ENCODE measurements around the gene FAM229A. TPM values are rescaled to one million over a fixed set of nuclear protein-coding genes. Genes with fewer than 3 reads are reported as not detected.

The FAM229A gene
- total RNA-seq, 1 donor from 2014 or later = 12.2 TPM

- peaks cover 6 to 8% of the 10 kb centered on the region in 2 donors for H3K4me1 ChIP-seq
- H3K4me3 ChIP-seq = no peak overlapping the region
- no peaks in the 10 kb centered on the region for H3K9me3 ChIP-seq
- no peaks in the 10 kb centered on the region for H3K27me3 ChIP-seq
- no peak for DNase-seq (ENCODE audit: low spot score in 2 of 2)
- H3K27ac ChIP-seq = no peak overlapping the region
- H3K36me3 ChIP-seq = peaks cover 44 to 66% of the 10 kb centered on the region in 2 donors
- intact Hi-C loops (cut with DNase I) = no loop called here
- TF ChIP-seq CTCF (IDR thresholded peaks at IDR 0.05) = no peak
These were observed 31.6 kb downstream of the FAM229A start for GRCh38 chr1:32330558-32331151.

- H3K27ac ChIP-seq = no peak overlapping the region
- no peak for TF ChIP-seq CTCF (IDR thresholded peaks at IDR 0.05)
- H3K4me1 ChIP-seq = peaks cover 0 to 6% of the 10 kb centered on the region in 2 donors
- no peaks in the 10 kb centered on the region for H3K9me3 ChIP-seq
- H3K36me3 ChIP-seq = peaks cover 44 to 69% of the 10 kb centered on the region in 2 donors
- intact Hi-C loops (cut with DNase I) = no loop called here
- no peaks in the 10 kb centered on the region for H3K27me3 ChIP-seq
- DNase-seq (ENCODE audit: low spot score in 2 of 2) = no peak
- H3K4me3 ChIP-seq = no peak overlapping the region
These were observed 32.3 kb downstream of the FAM229A start for GRCh38 chr1:32329931-32330466.

GRCh38 chr1:32327204-32327603, 35.1 kb downstream of the FAM229A start:
- H3K27me3 ChIP-seq = no peaks in the 10 kb centered on the region
- TF ChIP-seq CTCF (IDR thresholded peaks at IDR 0.05) = no peak
- no peak for DNase-seq (ENCODE audit: low spot score in 2 of 2)
- H3K4me3 ChIP-seq = no peak overlapping the region
- intact Hi-C loops (cut with DNase I) = no loop called here
- H3K4me1 ChIP-seq = no peaks in the 10 kb centered on the region
- H3K9me3 ChIP-seq = no peaks in the 10 kb centered on the region
- peaks cover 45 to 73% of the 10 kb centered on the region in 2 donors for H3K36me3 ChIP-seq
- H3K27ac ChIP-seq = no peak overlapping the region

GRCh38 chr1:32321712-32322291, 40.5 kb downstream of the FAM229A start:
- H3K9me3 ChIP-seq = no peaks in the 10 kb centered on the region
- DNase-seq (ENCODE audit: low spot score in 2 of 2) = no peak
- TF ChIP-seq CTCF (IDR thresholded peaks at IDR 0.05) = no peak
- peaks cover 24 to 53% of the 10 kb centered on the region in 2 donors for H3K36me3 ChIP-seq
- no peak overlapping the region for H3K27ac ChIP-seq
- intact Hi-C loops (cut with DNase I) = no loop called here
- H3K4me3 ChIP-seq = no peak overlapping the region
- no peaks in the 10 kb centered on the region for H3K4me1 ChIP-seq
- no peaks in the 10 kb centered on the region for H3K27me3 ChIP-seq

GRCh38 chr1:32318127-32318869, 44.0 kb downstream of the FAM229A start:
- H3K4me1 ChIP-seq = no peaks in the 10 kb centered on the region
- no peak overlapping the region for H3K4me3 ChIP-seq
- peaks cover 16 to 36% of the 10 kb centered on the region in 2 donors for H3K36me3 ChIP-seq
- intact Hi-C loops (cut with DNase I) = no loop called here
- DNase-seq (ENCODE audit: low spot score in 2 of 2) = no peak
- H3K27ac ChIP-seq = no peak overlapping the region
- H3K27me3 ChIP-seq = no peaks in the 10 kb centered on the region
- H3K9me3 ChIP-seq = no peaks in the 10 kb centered on the region
- no peak for TF ChIP-seq CTCF (IDR thresholded peaks at IDR 0.05)

Measured in ascending aorta (tissue), 2 donors.